IPS-20b (cell line): ENCODE measurements around the gene CYB5R3.
"Not testable (repeated sequence)": the region's sequence is repeated elsewhere in the genome, so short reads cannot be mapped to it uniquely, and the experiment has no call there.

Experiments
- H3K27ac ChIP-seq: one replicate; pipeline ENCODE4 v1.5.1; 2013; ENCODE audit warnings: low read length
- H3K27me3 ChIP-seq: 2 replicates; pipeline ENCODE4 v1.6.1; 2013; ENCODE audit warnings: mild to moderate bottlenecking, low read length, inconsistent platforms; ENCODE audit not compliant: insufficient read depth
- H3K36me3 ChIP-seq: 2 replicates; pipeline ENCODE4 v1.6.1; 2013; ENCODE audit warnings: low read depth, mild to moderate bottlenecking, inconsistent platforms, low read length, moderate library complexity; ENCODE audit not compliant: insufficient read depth
- H3K4me1 ChIP-seq: 2 replicates; pipeline ENCODE4 v1.6.1; 2013; ENCODE audit warnings: mild to moderate bottlenecking, control low read depth, inconsistent platforms, low read length, moderate library complexity; ENCODE audit not compliant: insufficient read depth
- H3K4me3 ChIP-seq: 2 replicates; pipeline ENCODE4 v1.5.1; 2013; ENCODE audit warnings: mild to moderate bottlenecking, low read length, inconsistent platforms
- H3K9ac ChIP-seq: 2 replicates; pipeline ENCODE4 v1.6.1; 2013; ENCODE audit warnings: low read depth, mild to moderate bottlenecking, inconsistent platforms, low read length, moderate library complexity
- H3K9me3 ChIP-seq: 2 replicates; pipeline ENCODE4 v1.6.1; 2013; ENCODE audit warnings: mild to moderate bottlenecking, low read depth, low read length, inconsistent platforms; ENCODE audit not compliant: insufficient read depth

The CYB5R3 gene

GRCh38 chr22:42581762-42582716, 67.2 kb downstream of the CYB5R3 start:
- Histone ChIP-seq H3K27me3 (no peaks in the 10 kb centered on the region), H3K4me3 (peak overlapping the region; percentile 75), H3K4me1 (no peaks in the 10 kb centered on the region), H3K9me3 (no peaks in the 10 kb centered on the region), H3K9ac (peak overlapping the region; percentile 83), H3K36me3 (peaks cover 73% of the 10 kb centered on the region), H3K27ac (no peak overlapping the region)

GRCh38 chr22:42581194-42581761, 67.9 kb downstream of the CYB5R3 start:
- Histone ChIP-seq H3K9ac (peak overlapping the region; percentile 83), H3K4me3 (peak overlapping the region; percentile 76), H3K36me3 (peaks cover 68% of the 10 kb centered on the region)
- not testable (repeated sequence) for H3K27ac ChIP-seq, H3K4me1 ChIP-seq, H3K9me3 ChIP-seq, H3K27me3 ChIP-seq

- H3K9ac ChIP-seq, H3K4me3 ChIP-seq: not testable (repeated sequence)
Measured at GRCh38 chr22:42580040-42580439, 69.2 kb downstream of the CYB5R3 start.

DNA sequence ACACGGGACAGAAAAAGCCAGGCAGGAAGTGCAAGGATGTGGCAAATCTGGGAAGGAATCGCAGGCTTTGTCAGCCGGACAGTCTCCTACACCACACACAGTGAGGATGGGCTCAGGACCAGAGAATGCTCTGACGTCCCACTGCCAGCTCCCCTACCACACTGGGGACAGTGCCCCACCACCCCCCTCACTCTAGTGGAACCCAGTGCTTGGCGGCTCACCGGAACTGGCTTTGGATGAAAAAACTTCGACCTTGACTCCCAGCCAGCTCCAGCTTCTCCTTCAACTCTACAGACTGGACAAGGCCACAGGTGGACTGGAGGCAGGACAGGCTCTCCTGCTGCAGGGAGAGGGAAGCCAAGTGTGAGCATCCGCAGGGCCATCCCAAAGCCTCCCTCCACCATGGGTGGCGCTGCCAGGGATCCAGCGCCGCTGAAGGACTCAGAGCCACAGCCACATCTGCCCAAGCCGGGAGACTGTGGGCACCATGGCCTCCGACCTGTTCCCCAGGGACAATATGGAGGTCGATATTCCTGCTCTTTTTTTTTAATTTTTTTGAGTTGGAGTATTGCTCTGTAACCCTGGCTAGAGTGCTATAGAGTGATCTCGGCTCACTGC, 71.5 kb downstream of the CYB5R3 start:
- no peak overlapping the region for H3K27ac ChIP-seq
- no peaks in the 10 kb centered on the region for H3K9me3 ChIP-seq
- H3K4me3 ChIP-seq: no peak overlapping the region
- H3K27me3 ChIP-seq: no peaks in the 10 kb centered on the region
- H3K9ac ChIP-seq: no peak overlapping the region
- no peaks in the 10 kb centered on the region for H3K4me1 ChIP-seq
- peaks cover 51% of the 10 kb centered on the region for H3K36me3 ChIP-seq

More at GRCh38 chr22:42580040-42580439, 69.2 kb downstream of the CYB5R3 start:
- not testable (repeated sequence) for H3K27ac ChIP-seq, H3K9me3 ChIP-seq, H3K4me1 ChIP-seq, H3K27me3 ChIP-seq
- peaks cover 55% of the 10 kb centered on the region for H3K36me3 ChIP-seq

GRCh38 chr22:42577141-42577540, 72.1 kb downstream of the CYB5R3 start:
- H3K4me3 ChIP-seq, H3K9me3 ChIP-seq, H3K9ac ChIP-seq, H3K27me3 ChIP-seq, H3K4me1 ChIP-seq, H3K27ac ChIP-seq: not testable (repeated sequence)
- H3K36me3 ChIP-seq: peaks cover 57% of the 10 kb centered on the region

- peaks cover 60% of the 10 kb centered on the region for H3K36me3 ChIP-seq
Measured at GRCh38 chr22:42575996-42576574, 73.1 kb downstream of the CYB5R3 start.

DNA sequence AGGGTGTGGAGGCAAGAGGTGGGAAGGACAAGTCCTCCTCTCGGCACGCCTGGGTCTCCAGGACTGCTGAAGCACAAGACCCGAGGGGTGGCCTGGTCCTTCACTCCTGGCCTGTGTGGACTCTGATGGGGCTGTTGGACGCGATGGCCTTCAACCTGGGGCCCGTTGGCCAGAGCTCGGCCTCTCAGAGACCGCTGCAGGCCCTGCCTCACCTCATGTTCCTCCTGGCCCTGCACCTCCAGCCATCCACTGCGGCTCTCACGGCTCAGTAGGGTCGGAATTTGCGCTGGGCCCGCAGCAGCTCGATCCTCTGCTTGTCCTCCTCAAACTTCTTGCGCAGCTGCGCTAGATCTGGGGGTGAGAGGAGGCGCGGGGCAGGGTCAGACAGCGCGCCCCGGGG, 74.7 kb downstream of the CYB5R3 start:
- H3K9me3 ChIP-seq, H3K27ac ChIP-seq, H3K4me3 ChIP-seq, H3K4me1 ChIP-seq, H3K9ac ChIP-seq, H3K27me3 ChIP-seq: not testable (repeated sequence)
- peaks cover 54% of the 10 kb centered on the region for H3K36me3 ChIP-seq

More at GRCh38 chr22:42575996-42576574, 73.1 kb downstream of the CYB5R3 start:
- not testable (repeated sequence) for H3K27ac ChIP-seq, H3K9me3 ChIP-seq, H3K4me3 ChIP-seq, H3K4me1 ChIP-seq, H3K9ac ChIP-seq, H3K27me3 ChIP-seq

GRCh38 chr22:42574046-42574445, 75.1 kb downstream of the CYB5R3 start:
- not testable (repeated sequence) for H3K4me3 ChIP-seq, H3K9me3 ChIP-seq, H3K4me1 ChIP-seq, H3K9ac ChIP-seq, H3K27ac ChIP-seq, H3K27me3 ChIP-seq
- peaks cover 50% of the 10 kb centered on the region for H3K36me3 ChIP-seq

GRCh38 chr22:42571068-42571467, 78.1 kb downstream of the CYB5R3 start:
- not testable (repeated sequence) for H3K27ac ChIP-seq, H3K4me1 ChIP-seq, H3K9me3 ChIP-seq, H3K27me3 ChIP-seq, H3K9ac ChIP-seq, H3K4me3 ChIP-seq
- H3K36me3 ChIP-seq: peaks cover 28% of the 10 kb centered on the region

DNA sequence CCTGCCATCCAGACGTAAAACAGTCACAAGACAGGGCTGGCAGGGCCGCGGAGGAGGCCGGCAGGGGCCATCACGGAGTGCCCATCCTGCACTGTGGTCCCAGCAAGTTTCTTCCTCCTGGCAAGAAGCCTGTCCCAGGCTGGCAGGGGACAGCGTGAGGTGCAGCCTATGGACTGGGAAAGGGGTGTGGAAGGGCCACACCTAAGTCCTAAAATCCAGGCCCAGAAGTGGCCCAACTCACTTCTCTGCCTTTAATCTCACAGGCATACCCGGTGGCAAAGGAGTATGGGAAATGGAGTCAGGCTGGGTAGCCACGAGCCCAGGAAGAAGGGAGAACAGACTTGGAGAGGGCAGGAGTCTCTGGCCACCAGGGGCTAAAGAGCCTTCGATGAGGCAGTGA, 78.6 kb downstream of the CYB5R3 start:
- peaks cover 28% of the 10 kb centered on the region for H3K36me3 ChIP-seq
- not testable (repeated sequence) for H3K27ac ChIP-seq, H3K9me3 ChIP-seq, H3K9ac ChIP-seq, H3K4me1 ChIP-seq, H3K4me3 ChIP-seq, H3K27me3 ChIP-seq

DNA sequence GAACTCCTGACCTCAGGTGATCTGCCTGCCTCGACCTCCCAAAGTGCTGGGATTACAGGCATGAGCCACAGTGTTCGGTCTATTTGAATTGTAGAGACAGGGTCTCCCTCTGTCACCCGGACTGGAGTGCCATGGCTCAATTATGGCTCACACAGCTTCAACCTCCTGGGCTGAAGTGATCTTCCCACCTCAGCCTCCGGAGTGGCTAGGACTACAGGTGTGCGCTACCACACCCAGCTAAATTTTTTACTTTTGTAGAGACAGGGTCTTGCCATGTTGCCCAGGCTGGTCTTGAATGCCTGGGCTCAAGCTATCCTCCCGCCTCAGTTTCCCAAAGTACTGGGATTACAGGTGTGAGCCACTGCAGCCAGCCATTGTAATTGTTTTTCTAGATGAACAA, 81.2 kb downstream of the CYB5R3 start:
- not testable (repeated sequence) for H3K27me3 ChIP-seq, H3K4me1 ChIP-seq, H3K9ac ChIP-seq, H3K4me3 ChIP-seq, H3K9me3 ChIP-seq, H3K27ac ChIP-seq
- H3K36me3 ChIP-seq: peaks cover 11% of the 10 kb centered on the region
